Brain microvascular endothelial cell (primary cell): ENCODE data around the gene PDZD7.
"Not testable (repeated sequence)": the region's sequence is repeated elsewhere in the genome, so short reads cannot be mapped to it uniquely, and the experiment has no call there.

Experiments
- DNase-seq: peaks from one replicate; pipeline ENCODE4 v3.0.0-alpha.2; 2020
- H3K27ac ChIP-seq: fragments of 250-450 bp; sonication (Bioruptor Pico); 2 replicates; pipeline ENCODE4 v1.5.1; 2020; ENCODE audit warnings: mild to moderate bottlenecking, moderate library complexity
- H3K27me3 ChIP-seq: fragments of 250-450 bp; sonication (Bioruptor Pico); replicated peaks from 2 replicates; pipeline ENCODE4 v1.5.1; 2020; ENCODE audit warnings: mild to moderate bottlenecking
- H3K36me3 ChIP-seq: fragments of 250-450 bp; sonication (Bioruptor Pico); replicated peaks from 2 replicates; pipeline ENCODE4 v1.5.1; 2020; ENCODE audit warnings: mild to moderate bottlenecking
- H3K4me3 ChIP-seq: 2 replicates; pipeline ENCODE4 v1.5.1; 2011; ENCODE audit warnings: low read depth, mild to moderate bottlenecking, control low read depth, low read length, moderate library complexity
- CTCF ChIP-seq: IDR thresholded peaks from 2 replicates; pipeline ENCODE4 v1.5.1; 2011; ENCODE audit warnings: low read depth, mild to moderate bottlenecking, moderate library complexity, low read length, control low read depth, inconsistent platforms; ENCODE audit errors: missing control alignments
- in situ Hi-C: cut with HindIII; loops from 2 replicates; pipeline ENCODE4 v1.10.0; 2017; ENCODE audit warnings: low sequenced_read_pairs, low pct_ligation_motif_present

PDZD7 gene

GRCh38 chr10:101038484-101038883, 7.6 kb upstream of the PDZD7 start:
- Histone ChIP-seq H3K4me3 (no peak overlapping the region), H3K36me3 (peaks cover 59% of the 10 kb centered on the region), H3K27me3 (no peaks in the 10 kb centered on the region), H3K27ac (no peak overlapping the region)
- TF ChIP-seq CTCF: peak; percentile 23
- no peak for DNase-seq
- in situ Hi-C loops: no loop called here

- H3K36me3 ChIP-seq: peaks cover 58% of the 10 kb centered on the region
- no peak for DNase-seq
- no peak overlapping the region for H3K4me3 ChIP-seq
- no peaks in the 10 kb centered on the region for H3K27me3 ChIP-seq
- in situ Hi-C loops: no loop called here
- H3K27ac ChIP-seq: no peak overlapping the region
- TF ChIP-seq CTCF: no peak
Measured at GRCh38 chr10:101036726-101037125, 5.8 kb upstream of the PDZD7 start.

- no peak for DNase-seq
- no peaks in the 10 kb centered on the region for H3K27me3 ChIP-seq
- H3K27ac ChIP-seq: no peak overlapping the region
- no peak overlapping the region for H3K4me3 ChIP-seq
- no peak for TF ChIP-seq CTCF
- in situ Hi-C loops: no loop called here
- peaks cover 55% of the 10 kb centered on the region for H3K36me3 ChIP-seq
Measured at GRCh38 chr10:101035916-101036702, 5.2 kb upstream of the PDZD7 start.

GRCh38 chr10:101035314-101035713, 4.4 kb upstream of the PDZD7 start:
- Histone ChIP-seq H3K4me3 (no peak overlapping the region), H3K36me3 (peaks cover 55% of the 10 kb centered on the region), H3K27me3 (no peaks in the 10 kb centered on the region), H3K27ac (no peak overlapping the region)
- no peak for DNase-seq
- TF ChIP-seq CTCF: no peak
- in situ Hi-C loops: no loop called here

GRCh38 chr10:101034404-101034803, 3.5 kb upstream of the PDZD7 start:
- H3K4me3 ChIP-seq, H3K27me3 ChIP-seq, in situ Hi-C loops, H3K27ac ChIP-seq, DNase-seq: not testable (repeated sequence)
- peaks cover 46% of the 10 kb centered on the region for H3K36me3 ChIP-seq

- in situ Hi-C loops: no loop called here
- Histone ChIP-seq H3K27ac (peak overlapping the region; percentile 98), H3K27me3 (no peaks in the 10 kb centered on the region), H3K36me3 (peaks cover 34% of the 10 kb centered on the region), H3K4me3 (peak overlapping the region; percentile 82)
- DNase-seq: no peak
- no peak for TF ChIP-seq CTCF
Measured at GRCh38 chr10:101033276-101033675, 2.3 kb upstream of the PDZD7 start.
